Stimulated activated CD8-positive, alpha-beta memory T cell treated with anti-CD3 and anti-CD28 coated beads, Interleukin-2, amount 100 ng/mL, for 1 hour (primary cell): ENCODE results near the gene CRADD.
"Not testable (repeated sequence)": the region's sequence is repeated elsewhere in the genome, so short reads cannot be mapped to it uniquely, and the experiment has no call there.

ENCODE experiments used
- DNase-seq, 2 donors: peaks; one replicate each; pipeline ENCODE4 v3.0.0-alpha.2; 2020; ENCODE audit warnings: low read depth in 2 of 2

The CRADD gene

DNA sequence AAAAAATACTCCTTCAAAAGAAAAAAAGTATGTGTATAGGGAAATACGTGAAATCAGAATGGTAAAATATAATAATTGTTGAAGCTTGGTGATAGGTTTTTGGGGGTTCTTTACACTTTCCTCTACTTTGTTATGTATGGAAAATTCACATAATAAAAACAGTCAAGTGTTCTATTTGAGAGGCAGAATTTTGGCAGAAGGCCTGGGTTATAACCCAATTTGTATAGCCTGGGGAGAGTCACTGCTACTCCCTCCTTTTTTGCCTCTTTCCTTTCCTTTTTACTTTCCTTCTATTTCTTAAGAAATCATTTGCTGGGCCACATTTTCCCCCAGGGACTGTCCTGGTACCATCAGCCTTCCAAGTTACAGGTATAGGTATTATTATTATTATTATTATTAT is 105.7 kb downstream of the CRADD start:
- no peak for DNase-seq

GRCh38 chr12:93783832-93784231 is 106.7 kb downstream of the CRADD start:
- DNase-seq = no peak

DNA sequence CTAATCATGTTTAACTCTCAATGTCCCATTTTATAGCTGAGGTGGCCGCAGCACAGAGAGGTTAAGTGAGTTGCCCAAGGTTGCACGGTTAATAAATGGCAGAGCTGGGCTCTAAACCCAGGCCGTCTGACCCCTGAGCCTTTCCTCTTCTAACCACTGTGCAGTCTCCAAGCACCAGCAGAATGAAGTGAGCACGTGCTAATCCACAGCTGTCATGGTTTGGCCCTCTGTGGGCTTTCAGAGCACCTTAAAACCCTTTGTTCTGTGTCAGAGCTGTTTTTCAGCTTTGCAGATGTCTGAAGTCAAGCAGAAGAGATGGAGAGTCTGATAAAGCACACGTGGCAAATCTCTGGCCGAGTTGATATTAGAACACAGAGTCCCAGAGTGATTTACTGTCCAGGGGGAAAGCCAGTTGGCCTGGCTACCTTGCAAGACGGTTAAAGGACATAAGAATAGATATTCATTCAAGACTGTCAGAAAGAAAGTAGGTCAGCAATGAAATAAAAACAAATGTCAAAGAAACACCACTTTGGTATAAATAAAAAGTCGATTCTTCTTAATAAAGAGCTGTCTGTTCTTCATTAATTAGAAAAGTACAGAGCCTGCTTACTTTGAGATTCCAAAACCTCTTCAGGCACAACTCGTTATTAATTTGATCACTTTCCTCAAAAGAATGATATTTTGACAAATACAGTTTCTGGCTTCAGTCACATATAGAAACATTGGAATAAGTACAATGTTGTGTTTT is 107.3 kb downstream of the CRADD start:
- no peak for DNase-seq

- no peak for DNase-seq
These were observed 108.3 kb downstream of the CRADD start for GRCh38 chr12:93785249-93786010.

GRCh38 chr12:93786656-93787397 is 109.7 kb downstream of the CRADD start:
- DNase-seq = no peak

GRCh38 chr12:93788853-93789252 is 111.7 kb downstream of the CRADD start:
- DNase-seq = no peak

GRCh38 chr12:93789767-93790166 is 112.6 kb downstream of the CRADD start:
- DNase-seq = no peak

GRCh38 chr12:93790472-93791152 is 113.4 kb downstream of the CRADD start:
- DNase-seq = no peak

GRCh38 chr12:93793007-93793406 is 115.8 kb downstream of the CRADD start:
- no peak for DNase-seq

- no peak for DNase-seq
These were observed 116.8 kb downstream of the CRADD start for GRCh38 chr12:93793983-93794382.

GRCh38 chr12:93794738-93795137 is 117.6 kb downstream of the CRADD start:
- DNase-seq = no peak

GRCh38 chr12:93795352-93795751 is 118.2 kb downstream of the CRADD start:
- DNase-seq = no peak

- DNase-seq = no peak
These were observed 119.6 kb downstream of the CRADD start for GRCh38 chr12:93796729-93797128.

DNA sequence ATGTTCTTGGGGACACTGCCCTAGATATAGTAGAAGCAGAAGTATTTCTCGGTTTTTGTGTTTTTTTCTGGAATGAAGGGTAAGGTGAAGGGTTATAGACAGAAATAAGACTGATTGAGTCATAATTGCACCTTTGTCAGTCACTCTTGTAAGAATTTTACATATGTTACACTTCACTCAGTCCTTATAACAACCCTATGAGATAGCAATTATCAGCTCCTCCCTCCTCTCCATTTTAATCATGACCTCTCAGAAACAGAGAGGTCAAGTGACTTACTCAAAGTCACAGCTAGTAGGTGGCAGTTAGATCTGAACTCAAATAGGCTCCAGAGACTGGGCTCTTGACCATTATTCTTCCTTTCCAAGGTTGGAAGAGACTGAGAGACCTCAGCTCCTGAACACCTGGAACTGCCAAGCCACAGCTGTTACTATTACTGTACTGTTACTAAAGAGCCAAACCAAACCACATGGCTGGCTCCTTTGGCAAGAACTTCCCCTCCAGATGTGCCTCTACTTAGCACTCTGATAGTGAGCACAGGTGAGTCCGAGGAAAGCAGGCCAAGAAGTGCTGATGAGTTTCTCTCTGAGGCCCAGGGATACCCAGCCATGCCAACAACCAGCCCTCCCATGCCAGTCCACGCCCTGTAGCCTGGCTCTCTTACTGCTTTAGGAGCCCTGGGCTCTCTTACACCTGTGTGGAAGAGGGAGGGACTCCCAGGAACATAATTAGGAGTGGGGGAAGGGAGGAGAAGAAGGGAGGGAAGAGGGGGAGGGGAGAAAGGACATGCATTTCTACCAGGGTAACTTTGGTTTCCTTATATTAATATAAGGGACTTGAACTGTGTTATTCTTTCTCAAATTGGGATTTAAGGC is 121.3 kb downstream of the CRADD start:
- no peak for DNase-seq

GRCh38 chr12:93801666-93802065 is 124.5 kb downstream of the CRADD start:
- DNase-seq = not testable (repeated sequence)

DNA sequence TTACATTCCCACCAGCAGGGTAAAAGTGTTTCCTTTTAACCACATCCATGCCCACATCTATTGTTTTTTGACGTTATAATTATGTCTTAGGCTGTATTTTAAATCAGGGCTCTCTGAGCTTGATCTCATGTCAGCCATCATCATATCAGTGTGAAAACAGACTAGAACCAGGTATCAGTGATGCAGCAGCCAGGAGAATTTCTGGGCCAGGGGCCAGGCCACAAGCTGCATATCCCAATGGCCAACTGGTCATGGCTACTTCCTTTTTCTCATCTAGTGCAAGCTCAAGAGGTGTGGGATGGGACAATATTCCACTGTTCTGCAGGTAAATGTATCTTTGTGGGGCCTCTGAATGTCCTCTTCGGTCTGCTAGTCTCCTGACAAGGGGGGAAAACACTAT is 125.1 kb downstream of the CRADD start:
- no peak for DNase-seq

DNA sequence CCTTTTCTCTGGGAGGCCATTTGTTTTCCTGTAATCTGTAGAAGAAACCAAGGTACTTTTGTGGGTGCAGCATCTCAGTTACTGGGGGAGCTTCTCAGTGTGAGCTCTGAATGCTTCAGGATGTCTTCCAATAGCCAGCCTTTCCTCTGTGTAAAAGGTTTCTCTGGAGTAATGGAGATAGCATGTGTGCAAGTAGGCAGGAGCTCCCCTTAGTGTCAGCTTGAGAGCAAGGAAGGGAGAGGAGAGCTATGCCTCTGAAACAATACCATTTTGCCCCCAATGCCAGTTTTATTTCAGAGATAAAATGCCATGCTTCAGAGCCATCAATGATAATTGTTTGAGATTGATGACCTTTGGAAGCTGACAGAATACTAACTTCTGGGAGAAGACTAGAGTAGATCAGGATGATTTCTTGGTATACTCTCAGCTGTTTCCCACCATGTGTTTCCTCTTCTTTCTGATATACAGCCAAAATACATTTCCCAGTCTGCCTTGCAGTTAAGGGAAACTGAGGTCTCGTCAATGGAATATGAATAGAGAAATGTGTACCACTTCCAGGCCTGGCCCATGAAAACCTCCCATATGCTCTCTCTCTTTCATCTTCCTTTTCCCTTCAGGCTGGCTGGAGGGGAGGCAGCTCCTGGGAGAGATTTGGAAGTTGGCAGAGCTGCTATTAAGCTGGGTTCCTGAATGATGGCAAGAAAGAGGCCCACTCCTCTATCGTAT is 125.7 kb downstream of the CRADD start:
- no peak for DNase-seq

- DNase-seq = no peak
These were observed 126.2 kb downstream of the CRADD start for GRCh38 chr12:93803424-93803807.

GRCh38 chr12:93804392-93805179 is 127.4 kb downstream of the CRADD start:
- no peak for DNase-seq

GRCh38 chr12:93805736-93806141 is 128.6 kb downstream of the CRADD start:
- no peak for DNase-seq
